ENCODE results near the gene ABCC1.
"Not testable (repeated sequence)": the region's sequence is repeated elsewhere in the genome, so short reads cannot be mapped to it uniquely, and the experiment has no call there.

ABCC1 gene

DNA sequence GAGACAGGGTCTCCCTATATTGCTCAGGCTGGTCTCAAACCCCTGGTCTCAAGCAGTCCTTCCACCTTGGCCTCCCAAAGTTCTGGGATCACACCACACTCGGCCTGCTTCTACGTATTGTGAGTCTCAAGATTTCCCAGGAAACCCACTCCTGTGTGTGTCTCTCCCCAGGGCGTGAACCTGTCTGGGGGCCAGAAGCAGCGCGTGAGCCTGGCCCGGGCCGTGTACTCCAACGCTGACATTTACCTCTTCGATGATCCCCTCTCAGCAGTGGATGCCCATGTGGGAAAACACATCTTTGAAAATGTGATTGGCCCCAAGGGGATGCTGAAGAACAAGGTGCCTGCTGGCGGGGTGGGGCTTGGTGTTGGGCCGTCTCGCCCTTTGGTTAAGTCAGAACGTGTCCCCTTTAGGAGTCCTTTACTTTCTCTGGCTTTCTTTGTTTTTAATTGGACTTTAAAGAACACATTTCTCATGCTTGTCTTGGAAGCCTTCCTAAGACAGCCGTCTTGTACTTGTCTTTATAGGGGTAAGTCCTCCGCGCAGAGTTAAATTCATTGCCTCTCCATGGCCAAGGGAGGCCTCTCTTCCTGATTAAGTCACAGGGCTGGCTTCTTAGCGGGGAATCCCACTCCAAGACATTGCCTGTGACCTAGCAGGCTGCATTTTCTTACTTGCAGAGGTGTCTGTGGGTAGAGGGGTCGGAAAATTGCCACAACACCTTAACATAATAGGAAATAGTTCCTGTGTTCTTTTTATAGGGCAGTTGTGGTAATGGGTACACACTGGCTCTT is 137.4 kb downstream of the ABCC1 start:
- DNase-seq, result no peak

DNA sequence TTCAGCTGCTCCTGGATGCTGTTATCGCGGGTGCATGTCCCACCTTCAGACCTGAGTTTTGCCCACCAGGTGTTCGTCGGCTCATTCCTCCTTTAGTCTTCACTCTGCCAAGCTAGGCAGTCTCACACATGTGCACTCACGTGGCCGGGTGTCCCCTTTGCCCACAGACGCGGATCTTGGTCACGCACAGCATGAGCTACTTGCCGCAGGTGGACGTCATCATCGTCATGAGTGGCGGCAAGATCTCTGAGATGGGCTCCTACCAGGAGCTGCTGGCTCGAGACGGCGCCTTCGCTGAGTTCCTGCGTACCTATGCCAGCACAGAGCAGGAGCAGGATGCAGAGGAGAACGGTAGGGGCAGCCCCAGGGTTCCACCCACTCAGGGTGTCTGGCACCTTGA is 140.8 kb downstream of the ABCC1 start:
- DNase-seq, result no peak

DNA sequence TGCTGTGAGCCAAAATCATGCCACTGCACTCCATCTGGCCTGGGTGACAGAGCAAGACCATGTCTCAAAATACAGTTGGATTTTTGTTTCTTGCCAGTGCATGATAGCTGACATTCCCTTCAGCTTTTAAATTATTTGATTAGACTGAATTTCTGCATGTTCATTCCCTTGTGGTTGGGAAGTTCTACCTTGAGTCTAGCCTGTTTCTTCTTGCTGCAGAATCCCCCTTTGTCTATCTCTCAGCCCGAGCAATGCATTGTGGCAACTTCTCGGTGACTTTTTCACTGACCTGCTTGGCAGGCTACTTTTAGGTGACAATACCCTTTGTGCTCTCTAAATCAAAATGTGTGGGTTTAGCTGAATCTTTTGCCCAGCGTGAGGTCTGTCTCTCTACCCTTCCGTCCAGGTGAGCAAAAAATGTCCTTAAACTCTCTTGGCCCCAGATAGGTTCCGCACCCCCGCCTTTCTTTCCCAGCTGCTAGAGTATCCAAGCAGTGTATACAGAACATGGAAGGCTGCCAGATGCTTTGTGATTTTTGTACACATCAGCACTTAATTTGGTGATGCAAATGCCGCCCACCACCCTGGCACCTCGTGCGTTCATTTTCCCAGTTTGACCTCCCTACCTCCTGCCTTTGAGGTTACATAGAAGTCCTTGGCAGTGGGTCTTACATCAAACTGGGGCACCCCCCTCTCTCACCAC is 143.7 kb downstream of the ABCC1 start:
- DNase-seq, result no peak

DNA sequence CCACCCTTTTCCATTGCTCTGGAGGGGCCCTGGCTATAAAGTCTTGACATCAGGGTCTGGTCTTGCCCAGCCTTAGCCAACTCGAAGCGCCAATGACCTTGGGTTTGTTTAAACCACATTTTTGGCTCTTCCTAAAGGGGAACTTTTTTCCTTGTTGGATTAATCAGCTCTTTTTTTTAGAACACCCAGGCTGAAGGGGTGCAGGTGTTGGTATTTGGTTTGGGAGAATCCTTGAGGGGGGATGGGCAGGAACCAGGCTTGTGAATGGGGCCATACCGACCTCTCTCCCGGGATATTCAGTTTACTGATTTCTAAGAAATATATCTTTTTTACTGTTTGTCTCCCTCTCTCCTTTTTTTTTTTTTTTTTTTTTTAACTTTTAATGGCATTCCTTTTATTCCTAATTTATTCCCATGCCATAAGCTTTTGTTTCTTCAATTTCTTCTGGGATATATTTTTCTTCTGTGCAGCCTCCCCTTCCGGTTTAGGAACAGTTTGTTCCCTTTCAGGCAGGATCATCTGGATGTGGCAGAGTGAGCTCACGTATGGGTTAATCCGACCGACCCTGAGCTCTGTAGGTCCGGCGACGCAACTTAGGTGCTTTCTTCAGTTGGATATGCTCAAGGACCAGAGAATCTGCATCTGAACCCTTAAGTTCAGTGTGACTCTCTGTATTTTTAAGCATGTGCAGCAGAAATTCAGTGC is 144.4 kb downstream of the ABCC1 start:
- no peak for DNase-seq

DNA sequence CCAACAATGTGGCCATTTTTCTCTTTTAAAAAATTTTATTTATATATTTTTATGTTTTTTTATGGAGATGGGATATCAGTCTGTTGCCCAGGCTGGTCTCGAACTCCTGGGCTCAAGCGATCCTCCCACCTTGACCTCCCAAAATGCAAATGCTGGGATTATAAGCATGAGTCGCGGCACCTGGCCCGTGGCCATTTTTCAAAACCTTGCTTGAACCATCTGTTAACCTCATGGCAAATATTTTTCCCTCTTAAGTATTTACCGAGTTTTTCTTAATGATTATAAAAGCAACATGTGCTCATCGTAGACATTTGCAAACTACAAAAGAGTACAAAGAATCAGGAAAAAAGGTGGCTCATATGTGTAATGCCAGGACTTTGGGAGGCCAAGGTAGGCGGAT is 146.2 kb downstream of the ABCC1 start:
- DNase-seq, result no peak

DNA sequence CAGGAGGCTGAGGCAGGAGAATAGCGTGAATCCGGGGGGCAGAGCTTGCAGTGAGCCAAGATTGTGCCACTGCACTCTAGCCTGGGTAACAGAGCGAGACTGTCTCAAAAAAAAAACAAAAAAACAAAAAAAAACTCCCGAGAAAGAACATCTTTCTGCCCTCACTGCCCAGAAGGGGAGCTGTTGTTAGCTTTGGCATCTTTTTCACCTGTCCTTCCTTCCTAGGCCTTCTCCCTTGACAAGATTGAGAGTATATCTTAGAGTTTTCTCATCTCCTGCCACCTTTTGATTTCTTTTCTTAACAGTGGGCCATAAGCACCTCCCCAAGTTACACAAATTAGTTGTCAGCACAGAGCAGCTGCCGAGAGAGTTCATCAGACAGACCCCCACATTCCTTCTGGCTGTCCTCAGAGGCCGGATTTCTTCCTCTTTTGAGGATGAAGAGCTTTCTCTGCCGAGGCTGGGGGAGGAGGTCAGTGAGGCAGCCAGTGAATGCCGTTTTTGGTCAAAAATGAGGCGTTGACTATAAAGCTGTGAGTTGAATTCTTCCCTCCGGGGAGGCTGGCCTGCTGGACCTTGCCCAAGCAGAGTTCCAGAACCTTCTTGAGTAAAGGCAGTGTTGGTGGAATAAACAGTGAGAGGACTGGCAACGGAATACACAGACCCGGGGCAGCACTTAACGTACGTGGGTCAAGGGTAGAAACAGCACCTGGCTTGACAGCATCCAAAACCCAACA is 146.9 kb downstream of the ABCC1 start:
- peak; percentile 53 for DNase-seq

DNA sequence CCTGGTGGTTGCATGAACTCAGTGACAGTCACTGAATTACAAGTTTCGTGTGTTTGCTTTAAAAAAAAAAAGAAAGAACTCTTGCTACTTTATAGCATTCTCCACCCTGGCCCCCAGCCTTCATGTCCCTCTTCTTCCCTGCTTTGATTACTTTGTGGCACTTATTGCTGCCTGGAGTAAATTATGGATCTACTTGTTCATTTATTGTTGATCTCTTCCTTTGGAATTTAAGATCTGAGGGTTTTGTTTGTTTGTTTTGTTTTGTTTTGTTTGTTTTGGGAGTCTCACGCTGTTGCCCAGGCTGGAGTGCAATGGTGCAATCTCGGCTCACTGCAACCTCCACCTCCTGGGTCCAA is 147.4 kb downstream of the ABCC1 start:
- no peak for DNase-seq

DNA sequence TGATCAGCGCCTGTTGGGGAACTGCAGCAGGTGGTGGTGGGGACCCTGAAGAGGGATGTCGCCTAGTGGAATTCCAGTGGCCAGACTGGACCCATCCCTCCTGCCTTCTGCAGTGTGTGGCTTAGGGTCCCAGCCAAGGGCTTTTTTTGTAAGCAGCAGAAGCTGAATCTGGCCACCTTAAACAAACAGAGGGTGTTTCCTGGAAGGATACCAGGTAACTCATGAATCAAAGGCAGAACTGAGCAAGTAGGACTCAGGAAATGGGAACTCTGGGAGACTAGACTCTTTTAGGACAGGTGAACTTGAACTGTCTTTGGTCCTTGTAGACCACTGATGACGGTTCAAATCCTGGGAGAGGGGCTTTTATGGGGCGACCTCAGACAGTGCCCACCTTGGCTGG is 149.9 kb downstream of the ABCC1 start:
- DNase-seq, result no peak

DNA sequence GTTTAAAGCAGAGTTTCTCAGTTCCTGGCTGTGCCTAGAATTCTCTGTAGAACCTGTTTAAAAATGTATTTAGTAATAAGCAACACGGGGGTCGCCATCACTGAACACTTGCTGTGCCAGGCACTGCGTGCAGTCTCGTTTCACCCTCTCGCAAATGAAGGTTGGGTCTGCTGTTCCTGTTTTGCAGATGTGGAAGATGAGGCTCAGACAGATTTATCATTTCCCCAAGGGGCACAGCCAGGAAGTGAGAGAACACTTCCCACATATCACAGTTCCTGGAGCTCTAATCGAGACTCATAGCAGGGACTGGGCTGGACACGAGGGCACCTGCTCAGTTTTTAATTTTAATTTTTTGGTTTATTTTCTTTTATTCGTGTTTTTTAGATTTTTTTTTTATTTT is 151.2 kb downstream of the ABCC1 start:
- peak; percentile 57 for DNase-seq

DNA sequence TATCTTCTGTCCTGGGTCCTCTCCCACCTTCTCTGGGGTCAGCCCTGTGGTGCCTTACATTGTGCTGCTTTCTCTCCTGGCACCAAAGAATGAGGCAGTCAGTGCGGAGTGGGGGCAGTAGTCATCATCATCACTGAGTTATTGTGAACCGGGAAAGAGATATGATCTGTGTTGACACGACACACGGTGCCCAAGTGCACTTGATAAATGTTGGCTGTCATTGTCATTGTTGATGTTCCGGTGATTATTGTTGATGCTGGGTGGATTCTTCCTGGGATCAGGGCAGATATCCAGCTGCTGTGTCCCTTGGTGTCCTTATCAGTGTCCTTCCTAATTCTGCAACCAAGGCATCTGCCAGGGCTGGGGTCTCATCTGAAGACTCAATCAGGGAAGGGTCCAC is 152.2 kb downstream of the ABCC1 start:
- no peak for DNase-seq

DNA sequence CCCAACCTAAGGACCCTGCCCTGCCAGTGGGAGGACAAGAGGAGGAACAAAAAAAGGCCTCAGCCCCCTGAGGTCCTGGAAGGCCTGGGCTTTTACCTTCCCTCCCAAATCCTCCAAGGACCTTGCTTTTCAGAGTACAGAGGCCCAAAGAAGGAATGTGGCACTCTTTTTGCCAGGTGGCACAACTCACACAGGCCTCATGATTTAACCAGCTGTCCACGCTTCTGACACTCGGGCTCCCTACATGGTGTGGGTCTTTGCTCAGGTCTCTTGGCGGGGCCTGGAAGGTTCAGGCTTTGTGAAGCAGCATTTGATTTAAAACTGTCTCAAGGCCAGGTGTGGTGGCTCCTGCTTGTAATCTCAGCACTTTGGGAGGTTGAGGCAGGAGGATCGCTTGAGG is 153.3 kb downstream of the ABCC1 start:
- no peak for DNase-seq

DNA sequence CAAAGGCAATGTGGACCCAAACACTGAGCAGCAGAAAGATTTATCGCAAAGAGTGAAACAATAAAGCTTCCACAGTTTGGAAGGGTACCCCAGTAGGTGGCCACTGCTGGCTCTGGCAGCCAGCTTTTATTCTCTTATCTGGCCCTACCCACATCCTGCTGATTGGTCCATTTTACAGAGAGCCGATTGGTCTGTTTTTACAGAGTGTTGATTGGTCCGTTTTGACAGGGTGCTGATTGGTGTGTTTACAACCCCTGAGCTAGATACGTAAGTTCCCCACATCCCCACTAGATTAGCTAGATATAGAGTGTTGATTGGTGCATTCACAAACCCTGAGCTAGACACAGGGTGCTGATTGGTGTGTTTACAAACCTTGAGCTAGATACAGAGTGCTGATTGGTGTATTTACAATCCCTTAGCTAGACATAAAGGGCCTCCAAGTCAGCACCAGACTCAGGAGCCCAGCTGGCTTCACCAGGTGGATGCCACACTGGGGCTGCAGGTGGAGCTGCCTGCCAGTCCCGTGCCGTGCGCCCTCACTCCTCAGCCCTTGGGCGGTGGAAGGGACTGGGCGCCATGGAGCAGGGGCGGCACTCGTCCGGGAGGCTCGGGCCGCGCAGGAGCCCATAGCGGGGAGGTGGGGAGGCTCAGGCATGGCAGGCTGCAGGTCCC is 154.9 kb downstream of the ABCC1 start:
- peak; percentile 40 for DNase-seq

DNA sequence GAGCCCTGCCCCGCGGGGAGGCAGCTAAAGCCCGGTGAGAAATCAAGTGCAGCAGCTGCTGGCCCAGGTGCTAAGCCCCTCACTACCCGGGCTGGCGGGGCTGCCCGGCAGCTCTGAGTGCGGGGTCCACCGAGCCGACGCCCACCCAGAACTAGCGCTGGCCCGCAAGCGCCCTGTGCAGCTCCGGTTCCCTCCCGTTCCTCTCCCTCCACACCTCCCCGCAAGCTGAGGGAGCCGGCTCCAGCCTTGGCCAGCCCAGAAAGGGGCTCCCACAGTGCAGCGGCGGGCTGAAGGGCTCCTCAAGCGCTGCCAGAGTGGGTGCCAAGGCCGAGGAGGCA is 155.4 kb downstream of the ABCC1 start:
- not testable (repeated sequence) for DNase-seq

DNA sequence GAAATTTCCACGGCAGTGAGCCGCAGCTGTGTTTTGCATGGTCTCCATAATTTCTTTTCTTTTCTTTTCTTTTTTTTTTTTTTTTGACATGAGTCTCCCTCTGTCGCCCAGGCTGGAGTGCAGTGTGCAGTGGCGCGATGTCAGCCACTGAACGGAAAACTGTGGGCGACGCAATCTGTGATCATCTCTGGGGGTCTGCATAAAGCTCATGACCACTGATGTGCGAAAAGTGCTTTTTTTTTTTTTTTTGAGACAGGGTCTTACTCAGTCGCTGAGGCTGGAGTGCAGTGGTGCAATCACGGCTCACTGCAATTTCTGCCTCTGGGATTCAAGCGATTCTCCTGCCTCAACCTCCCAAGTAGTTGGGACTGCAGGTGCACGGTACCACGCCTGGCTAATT is 156.2 kb downstream of the ABCC1 start:
- no peak for DNase-seq

DNA sequence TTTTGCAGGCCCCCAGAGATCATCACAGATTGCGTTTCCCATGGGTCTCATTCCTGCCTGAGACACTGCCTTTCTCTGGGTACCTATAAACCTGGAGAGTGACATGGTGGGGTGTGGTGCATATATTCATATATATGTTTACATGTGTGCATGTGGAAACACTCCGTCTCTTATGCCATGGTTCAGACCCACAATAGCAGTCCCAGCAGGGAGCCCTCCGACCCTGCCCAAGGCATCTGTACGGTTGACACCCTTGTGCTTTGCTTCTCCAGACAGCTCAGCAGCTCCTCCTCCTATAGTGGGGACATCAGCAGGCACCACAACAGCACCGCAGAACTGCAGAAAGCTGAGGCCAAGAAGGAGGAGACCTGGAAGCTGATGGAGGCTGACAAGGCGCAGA is 157.1 kb downstream of the ABCC1 start:
- DNase-seq, result no peak

DNA sequence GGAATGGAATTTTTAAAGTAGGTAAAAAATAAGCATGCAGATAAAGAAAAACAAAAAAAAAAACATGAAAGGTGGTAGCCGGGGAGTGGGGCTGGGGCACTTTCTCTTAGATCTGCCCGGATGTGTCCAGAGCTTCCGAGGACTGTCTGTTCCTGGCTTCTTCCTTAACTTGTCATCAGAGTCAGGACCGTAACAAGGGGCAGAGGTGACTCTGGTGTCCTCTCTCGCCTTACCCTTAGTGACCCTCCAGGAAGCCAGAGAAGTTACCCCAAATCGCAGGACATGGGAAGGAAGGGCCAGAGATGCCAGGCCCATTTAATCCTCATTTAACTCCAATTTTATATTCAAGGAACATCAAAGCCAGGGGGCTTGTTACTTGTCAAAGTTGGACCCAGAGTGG is 158.4 kb downstream of the ABCC1 start:
- DNase-seq, result no peak

DNA sequence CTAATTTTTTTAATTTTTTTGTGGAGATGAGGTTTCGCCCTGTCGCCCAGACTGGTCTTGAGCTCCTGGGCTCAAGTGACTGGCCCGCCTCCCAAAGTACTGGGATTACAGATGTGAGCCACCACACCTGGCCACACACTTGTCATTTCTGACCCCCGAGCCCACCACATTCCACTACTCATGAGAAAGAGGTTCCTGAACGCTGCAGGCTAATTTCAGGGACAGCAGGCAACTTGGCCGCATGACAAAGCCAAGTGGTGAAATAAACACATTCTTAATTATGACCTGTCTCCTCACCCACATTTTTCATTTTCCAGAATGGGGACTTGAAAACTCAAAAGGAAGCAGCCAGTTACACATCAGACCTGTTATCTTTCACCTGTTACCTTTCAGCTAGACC is 159.3 kb downstream of the ABCC1 start:
- DNase-seq, result no peak

DNA sequence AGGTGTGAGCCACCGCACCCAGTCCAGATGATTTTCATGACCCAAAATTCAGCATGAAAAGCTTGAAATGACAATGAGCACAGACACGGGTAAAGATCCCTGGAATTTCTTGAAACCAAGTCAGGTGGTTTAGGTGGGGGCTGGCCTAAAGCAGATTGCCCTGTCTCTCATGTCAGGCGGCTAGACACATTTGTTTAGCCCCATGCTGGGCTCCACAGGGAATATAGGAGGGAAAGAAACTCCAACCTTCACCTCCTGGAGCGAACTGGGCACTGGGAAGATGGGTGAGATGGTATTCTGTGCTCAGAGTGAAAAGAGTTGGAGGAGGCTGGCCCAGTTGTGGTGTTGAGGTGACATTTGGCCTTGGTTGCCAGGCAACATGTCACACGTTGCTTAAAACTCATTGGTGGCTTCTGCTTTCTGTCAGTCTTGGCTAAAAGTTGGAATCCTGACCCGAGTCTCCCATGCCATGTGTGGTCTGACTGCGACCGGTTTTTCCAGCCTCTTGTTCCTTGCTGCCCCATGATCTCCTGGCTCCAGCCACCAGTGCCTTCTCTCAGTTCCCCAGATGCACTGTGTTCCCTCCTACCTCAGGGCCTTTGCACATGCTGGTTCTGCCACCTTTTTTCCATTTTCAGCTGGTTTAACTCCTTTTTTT is 160.2 kb downstream of the ABCC1 start:
- no peak for DNase-seq

DNA sequence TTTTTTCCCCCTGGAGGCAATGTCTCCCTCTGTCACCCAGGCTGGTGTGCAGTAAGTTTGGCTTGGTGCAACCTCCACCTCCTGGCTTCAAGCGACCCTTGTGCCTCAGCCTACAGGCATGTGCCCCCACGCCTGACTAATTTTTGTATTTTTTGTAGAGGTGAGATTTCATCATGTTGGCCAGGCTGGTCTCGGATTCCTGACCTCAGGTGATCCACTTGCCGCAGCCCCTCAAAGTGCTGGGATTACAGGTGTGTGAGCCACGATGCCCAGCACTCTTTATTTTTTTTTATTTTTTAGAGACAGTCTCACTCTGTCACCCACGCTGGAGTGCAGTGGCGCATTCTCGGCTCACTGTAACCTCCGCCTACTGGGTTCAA is 160.7 kb downstream of the ABCC1 start:
- no peak for DNase-seq

DNA sequence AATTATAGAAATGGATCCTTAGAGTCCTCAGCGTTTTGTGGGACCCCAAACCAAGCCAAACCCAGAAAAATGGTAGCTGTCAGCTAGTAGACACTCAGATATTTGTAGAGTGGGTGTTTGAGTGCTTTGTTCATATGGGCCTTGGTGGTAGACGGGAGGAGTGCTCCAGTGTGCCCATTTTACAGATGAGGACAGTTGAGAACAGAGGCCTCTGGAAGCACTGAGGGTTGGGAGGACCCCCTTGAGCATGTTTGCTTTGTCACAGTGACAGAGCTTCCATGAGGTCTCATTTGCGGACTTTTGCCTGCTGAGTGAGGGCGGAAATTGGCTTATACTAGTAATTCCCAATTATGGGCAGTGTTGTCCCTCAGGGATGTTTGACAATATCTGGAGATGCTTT is 162.2 kb downstream of the ABCC1 start:
- DNase-seq, result no peak

DNA sequence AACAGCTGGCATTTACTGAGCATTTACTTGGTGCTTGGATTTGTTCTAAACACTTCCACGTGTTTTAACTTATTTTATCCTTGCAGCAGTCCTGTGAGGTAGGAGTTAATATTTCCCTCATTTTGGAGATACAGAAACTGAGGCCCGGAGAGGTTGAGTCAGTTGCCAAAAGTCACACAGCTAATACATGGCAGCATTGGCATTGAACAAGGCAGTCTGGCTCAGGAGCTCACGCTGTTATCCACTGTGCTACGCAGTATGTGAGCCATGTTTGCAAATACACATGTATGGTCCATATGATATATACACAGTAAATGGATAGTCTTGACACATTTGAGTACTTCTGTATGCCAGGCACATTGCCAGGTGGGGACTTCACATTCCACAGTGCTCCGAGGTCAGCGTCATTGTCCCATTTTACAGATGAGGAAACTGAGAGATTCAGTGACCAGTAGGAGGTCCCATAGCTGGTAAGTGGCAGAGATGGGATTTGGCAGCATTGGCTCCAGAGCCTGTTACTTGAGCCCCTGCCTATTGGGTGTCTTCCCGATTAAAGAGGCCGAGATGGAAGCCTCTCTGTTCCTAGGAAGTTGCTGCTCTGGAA is 163.1 kb downstream of the ABCC1 start:
- DNase-seq, result no peak

DNA sequence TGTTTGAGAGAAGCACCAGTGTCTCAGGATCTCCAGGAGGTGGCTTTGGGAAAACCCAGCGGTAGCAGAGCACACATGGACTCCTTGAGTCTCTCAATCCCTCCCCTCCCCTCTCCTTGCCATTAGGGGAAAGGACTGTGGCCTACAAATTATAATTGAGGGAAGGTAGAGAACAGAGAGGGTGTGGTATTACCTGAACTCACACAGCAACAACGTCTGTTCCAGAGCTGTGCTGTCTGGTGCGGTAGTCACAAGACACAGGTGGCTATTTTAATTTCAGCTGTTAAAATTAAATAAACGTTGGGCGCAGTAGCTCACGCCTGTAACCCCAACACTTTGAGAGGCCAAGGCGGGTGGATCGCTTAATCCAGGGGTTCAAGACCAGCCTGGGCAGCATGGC is 163.7 kb downstream of the ABCC1 start:
- no peak for DNase-seq
